Fibroblast of skin of left biceps (primary cell): ENCODE data around the gene LUC7L2.
"Not testable (repeated sequence)": the region's sequence is repeated elsewhere in the genome, so short reads cannot be mapped to it uniquely, and the experiment has no call there.

Source experiments
- DNase-seq, 2 experiments: peaks; one replicate each; pipeline ENCODE4 v3.0.0-alpha.2; 2013; ENCODE audit warnings: low read depth in 2 of 2

Gene LUC7L2, protein sequence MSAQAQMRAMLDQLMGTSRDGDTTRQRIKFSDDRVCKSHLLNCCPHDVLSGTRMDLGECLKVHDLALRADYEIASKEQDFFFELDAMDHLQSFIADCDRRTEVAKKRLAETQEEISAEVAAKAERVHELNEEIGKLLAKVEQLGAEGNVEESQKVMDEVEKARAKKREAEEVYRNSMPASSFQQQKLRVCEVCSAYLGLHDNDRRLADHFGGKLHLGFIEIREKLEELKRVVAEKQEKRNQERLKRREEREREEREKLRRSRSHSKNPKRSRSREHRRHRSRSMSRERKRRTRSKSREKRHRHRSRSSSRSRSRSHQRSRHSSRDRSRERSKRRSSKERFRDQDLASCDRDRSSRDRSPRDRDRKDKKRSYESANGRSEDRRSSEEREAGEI

DNA sequence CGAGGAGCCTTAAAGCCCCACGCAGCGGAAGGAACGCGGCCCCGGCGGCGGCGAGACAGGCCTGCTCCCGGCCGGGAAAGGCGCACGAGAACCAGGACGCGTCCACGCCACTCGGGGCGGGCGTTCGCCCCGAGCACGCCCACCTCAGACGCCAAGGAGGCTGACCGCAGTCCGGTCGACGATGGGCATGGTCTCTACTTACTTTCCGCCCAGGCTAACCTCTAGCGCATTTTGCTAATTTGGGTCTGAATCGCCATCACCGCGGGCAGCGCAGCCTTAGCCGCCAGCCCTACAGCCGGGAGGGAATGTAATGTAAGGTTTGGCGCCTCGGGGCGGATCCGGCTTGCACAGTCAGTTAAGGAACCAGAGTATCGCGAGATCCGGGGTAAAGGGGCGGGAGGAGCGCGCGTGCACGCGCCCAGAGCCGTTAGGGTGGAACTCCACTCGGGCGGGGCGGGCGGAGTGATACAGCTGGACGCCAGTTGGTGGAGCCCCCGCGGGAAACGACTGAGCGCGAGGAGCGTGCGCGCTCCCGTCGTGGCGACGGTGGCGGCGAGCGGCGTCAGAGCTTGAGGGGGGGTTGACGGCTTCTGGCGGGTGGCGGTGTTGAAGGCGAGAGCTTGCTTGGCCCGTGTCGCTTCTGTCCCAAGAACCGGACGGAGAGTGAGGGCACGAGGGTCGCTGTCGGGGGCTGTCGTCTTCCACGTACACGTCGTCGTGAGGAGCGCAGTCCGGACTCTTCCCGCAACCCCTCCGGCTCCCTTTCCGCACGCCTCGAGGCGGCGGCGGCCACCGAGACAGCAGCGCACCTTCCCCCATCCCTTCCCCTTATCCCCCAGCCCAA, at the start of gene LUC7L2:
TSS of gene LUC7L2 (plus strand) at position 529 of the 844 bp plus-strand sequence. CDS start 368 bp downstream, outside the sequence.
- peak; percentile 97 for DNase-seq

DNA sequence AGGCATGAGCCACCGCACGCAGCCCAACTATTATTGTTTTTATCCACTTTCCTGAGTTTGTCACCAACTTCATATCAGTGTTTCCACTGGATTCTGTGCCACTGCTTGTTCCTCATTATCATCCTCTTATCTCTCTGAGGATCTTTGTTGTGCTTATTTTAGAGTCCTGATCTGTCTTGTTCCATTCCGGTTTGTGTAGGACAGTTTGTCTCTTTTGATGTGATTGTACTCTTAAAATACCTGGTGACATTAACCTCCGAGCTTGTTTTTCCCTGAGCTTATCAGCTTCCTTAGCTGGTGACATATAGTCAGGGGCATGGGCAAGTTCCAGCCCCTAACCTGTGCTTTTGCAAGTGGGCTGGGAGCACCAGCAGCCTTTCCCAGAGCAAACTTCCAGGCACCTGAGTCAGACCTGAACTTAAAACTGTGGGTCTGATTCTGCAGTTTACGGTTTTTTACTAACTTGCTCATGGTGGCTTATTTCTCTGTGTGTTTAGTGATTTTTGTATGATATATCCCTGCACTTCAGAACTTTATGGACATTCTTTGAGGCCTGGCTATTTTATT, 41.7 kb upstream of the LUC7L2 start:
- DNase-seq, result no peak

DNA sequence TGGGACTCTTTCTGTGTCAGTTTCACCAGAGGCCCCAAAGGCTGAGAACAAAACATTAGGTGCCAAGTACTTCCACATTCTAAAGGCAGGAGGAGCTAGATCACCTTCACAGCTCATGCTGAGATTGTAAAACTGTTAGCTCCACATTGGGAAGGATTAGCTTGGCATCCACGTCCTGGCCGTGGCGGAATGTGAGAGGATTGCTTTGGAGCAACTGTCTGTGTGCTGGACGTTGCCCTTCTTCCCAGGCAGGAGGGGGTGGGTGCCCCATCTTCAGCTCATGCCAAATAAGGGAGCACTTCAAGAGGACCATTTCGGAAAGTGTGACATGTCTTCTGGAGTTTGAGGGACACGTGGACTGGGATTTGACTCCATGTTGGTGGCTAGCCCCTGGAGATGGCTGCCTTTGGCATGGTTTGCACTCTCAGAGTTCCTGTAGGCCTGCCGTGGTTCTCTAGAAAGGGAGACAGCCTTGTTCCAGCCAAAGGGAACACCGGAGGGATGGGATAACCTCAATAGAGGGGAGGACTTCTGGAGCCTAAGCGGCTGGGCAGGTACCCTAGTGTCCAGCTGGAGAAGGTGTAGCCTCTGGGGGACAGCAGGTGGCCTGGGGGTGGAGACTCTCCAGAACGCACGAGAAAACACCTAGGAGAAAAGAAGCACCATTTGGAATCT, 38.5 kb upstream of the LUC7L2 start:
- no peak for DNase-seq

DNA sequence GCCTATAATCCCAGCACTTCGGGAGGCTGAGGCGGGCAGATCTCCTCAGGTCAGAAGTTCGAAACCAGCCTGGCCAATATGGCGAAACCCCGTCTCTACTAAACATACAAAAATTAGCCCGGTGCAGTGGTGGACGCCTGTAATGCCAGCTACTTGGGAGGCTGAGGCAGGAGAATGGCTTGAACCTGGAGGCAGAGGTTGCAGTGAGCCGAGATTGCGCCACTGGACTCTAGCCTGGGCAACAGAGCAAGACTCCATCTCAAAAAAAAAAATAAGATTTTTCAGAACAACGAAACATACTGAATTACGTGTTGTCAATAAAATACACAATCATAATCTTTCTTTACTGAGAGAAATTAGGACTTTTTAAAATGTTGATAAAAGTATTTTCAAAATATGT, 35.0 kb upstream of the LUC7L2 start:
- DNase-seq, result not testable (repeated sequence)

DNA sequence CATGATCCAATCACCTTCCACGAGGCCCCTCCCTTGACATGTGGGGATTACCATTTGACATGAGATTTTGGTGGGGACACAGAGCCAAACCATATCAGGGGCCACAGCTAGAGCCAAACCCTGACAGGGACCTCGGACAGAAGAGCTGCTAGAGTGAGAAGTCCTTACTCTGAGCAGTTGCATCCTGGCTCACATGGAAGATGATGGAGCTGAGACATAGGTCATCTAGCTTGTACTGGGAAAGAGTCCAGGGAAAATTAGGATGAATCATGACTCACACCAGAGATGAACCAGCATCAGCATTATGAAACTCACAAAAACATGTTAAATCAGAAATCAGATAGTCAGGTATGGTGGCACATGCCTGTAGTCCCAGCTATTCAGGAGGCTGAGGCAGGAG, 31.3 kb upstream of the LUC7L2 start:
- DNase-seq, result peak; percentile 57 to 66

DNA sequence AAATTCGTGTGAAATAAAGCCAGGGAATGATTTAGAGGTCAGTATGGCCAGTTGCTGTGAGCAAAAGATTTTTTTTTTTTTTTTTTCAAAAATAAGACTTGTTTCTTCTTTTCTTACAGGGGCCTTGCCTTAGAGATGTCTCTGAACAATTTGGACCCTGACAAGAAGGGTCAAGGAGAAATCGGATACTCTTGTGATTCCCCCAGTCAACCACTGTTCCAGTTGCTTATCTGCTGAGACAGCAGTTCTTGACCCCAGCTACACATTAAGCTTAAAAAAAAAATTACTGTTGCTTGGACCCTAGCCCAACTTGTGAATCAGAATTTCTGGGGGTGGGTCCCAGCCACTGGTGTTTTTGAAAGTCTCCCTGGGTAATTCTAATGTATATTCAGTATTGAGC, 30.6 kb upstream of the LUC7L2 start:
- no peak for DNase-seq

DNA sequence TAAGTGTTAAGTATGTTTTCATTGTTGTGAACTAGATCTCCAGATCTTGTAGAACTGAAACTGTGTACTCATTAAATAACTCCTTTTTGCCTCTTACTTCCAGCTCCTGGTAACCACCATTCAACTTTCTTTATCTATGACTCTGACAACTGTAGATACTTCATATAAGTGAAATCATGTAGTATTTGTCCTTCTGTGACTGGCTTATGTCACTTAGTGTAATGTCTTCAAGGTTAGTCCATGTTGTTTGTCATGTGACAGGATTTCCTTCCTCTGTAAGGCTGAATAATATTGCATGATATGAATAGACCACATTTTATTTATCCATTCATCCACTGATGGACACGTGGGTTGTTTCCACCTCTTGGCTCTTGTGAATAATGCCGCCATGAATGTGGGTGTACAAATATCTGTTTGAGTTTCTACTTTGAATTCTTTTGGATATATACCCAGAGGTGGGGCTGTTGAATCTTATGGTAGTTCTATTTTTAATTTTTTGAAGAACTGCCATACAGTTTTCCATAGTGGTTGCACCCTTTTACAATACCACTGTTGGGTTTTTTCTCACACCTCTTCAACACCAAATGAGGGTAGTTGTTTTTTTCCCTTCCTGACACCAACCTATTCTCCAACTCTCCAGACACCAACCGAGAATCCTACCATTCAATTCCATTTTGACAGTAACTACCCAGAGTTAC, 29.2 kb upstream of the LUC7L2 start:
- no peak for DNase-seq

DNA sequence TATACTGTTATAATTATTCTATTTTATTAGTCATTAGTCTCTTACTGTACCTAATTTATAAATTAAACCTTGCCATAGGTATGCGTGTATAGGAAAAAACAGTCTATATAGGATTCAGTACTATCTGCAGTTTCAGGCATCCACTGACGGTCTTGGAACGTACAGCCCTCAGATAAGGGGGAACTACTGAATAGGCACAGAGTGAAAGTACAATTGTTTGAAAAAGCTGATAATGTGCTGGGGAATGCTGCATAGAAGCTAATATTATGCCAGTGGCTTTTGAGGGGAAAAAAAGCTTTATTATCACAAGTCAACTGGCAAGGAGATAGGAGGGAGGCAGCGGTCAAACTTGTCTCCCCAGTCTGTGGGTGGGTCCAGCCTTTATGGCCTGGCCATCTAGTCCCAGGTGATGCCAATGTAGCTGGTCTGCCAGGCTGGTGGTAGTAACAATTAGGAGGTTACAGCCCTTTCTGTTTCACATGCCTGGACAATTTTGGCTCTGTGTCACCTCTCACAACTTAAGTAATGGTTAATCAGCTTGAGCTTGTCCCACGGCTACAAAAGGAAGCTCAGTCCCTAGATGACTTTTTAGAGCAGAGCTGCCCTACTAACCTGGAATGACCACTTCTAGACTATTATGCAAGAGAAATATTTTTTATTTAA, 26.9 kb upstream of the LUC7L2 start:
- no peak for DNase-seq

DNA sequence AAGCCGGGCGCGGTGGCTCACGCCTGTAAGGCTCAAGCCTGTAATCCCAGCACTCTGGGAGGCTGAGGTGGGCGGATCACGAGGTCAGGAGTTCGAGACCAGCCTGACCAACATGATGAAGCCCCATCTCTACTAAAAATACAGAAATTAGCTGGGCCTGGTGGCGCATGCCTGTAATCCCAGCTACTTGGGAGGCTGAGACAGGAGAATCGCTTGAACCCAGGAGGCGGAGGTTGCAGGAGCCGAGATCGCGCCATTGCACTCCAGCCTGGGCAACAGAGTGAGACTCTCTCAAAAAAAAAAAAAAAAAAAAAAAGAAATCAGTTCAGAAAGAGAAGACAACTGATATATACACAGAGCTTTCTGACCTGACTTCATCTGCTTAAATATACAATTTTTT, 26.3 kb upstream of the LUC7L2 start:
- not testable (repeated sequence) for DNase-seq

DNA sequence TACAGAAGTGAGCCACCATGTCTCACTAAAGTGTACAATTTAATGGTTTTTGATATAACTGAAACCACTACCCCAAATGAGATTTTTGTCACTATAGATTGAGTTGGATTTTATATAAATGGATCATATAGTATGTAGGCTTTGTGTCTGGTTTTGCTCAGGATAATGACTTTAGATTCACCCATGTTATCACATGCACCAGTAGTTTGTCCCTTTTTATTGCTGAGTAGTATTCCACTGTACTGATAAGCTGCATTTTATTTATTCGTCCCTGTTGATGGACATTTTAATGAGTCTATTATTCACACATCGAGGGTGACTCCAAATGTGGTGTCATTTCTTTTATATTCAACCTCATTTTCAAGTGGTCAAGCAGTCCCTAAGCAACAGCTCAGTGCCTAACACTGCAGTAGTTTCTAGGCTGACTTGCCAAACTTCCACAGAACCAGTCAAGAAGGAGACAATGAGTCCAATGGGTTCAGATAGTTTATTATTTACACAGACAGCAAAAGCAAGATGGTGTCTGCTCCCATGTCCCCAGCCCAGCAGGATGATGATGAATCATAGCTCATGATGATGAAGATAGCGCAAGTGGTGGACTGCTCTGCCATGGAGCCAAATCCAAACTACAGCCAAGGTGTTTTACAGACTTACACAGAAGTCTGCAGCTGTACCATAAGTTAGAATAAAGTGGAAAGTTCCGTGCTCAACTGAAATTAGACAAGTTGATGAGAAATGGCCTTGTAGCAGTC, 25.1 kb upstream of the LUC7L2 start:
- DNase-seq, result no peak

DNA sequence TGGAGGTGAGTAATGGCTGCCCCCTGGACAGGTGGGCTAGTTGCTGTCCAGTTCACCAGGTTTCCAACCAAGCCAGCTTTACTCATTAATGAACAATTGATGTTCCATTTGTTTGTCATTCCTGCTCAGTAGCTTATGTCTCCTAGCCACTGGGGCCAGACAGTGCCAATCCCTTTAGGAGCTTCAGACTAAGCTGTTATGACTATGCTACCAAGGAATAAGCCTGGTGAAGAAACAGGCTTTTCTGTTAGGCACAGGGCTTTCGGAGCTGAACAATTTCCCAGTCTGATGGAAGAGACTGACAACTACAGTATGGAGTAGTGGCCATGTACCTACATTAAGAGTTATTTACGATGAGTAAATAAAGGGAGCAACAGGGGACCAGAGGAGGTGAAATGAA, 20.7 kb upstream of the LUC7L2 start:
- DNase-seq, result no peak

DNA sequence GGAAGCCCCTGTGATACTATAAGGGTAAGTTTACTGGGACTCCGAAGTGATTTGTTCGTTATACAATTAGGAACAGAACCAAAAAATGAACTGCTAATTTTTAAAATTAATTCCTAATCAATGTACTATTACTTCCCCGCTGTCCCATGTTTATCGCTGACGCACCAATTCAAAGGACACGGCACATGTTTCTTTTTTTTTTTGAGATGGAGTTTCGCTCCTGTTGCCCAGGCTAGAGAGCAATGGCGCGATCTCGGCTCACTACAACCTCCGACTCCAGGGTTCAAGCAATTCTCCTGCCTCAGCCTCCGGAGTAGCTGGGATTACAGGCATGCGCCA, 20.0 kb upstream of the LUC7L2 start:
- DNase-seq, result no peak

DNA sequence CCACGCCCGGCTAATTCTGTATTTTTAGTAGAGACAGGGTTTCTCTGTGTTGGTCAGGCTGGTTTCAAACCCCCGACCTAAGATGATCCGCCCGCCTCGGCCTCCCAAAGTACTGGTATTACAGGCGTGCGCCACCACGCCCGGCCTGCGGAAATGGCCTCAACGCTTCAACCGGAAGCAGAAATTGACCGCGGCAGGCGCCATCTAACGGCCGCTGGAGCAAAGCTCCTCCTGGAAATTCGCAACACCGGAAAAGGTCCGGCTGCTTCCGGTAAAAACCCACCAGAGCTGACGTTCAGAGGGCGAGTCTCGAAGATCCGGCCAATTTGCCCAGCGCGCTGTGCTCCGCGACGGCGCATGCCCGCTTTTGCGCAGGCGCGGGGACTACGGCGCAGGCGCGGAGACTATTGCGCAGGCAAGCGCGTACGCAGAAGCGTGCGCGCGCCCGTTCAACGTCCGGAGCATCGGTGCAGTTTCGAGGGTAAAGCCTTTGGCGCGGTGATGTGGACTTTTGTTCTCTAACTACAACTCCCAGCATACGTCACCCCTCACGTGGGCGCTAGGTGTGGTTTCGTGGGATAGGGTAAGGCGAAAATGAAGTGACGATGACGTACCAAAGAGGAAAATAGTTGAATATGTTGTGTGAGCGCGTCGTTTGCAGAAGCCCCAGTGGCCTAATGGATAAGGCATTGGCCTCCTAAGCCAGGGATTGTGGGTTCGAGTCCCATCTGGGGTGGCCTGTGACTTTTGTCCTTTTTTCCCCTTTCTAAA, 19.5 kb upstream of the LUC7L2 start:
- peak; percentile 99 for DNase-seq

DNA sequence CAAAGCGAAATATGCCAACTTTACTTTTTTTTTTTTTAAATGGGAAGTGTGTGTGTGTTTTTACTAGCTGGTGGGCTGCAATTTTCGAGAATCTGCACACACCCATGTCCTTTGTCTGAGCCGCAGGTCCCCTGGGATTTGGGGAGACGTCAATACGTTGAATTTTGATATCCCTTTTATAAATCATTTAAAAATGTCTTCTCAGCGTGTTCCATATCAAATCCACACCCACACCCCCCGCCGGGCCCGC, 19.0 kb upstream of the LUC7L2 start:
- DNase-seq, result no peak

DNA sequence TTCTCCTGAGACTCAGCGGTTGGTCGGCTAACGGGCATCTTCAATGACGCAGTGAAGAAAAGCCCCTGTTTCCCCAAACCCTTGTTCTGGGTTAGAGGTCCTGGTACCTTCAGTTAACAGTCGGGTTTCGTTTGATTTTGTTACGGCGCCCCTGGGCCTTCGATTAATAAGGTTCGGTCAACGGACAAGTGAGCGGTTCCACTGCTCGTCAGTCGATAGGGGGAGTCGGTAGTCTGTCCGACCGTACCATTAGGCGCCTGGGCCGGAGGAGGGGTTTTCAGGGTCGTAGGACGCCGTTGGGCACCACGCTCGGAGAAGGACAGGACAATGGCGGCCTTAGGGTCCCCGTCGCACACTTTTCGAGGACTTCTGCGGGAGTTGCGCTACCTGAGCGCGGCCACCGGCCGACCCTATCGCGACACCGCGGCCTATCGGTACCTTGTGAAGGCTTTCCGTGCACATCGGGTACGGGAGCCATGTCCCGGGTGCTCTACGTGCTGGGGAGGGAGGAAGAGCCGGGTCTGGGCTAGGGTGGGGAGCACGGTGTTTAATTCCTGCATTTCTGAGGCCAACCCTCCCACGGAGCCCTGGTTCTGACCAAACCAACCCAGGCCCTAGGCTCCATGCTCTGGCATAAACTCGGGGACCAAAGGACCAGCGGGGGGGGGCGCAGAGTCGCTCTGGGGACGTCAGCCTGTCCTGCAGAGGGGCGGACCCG, 18.5 kb upstream of the LUC7L2 start, which contains the start of gene FMC1:
TSS of gene FMC1 (plus strand) at position 280 of the 718 bp plus-strand sequence. CDS start at position 328, 48 bp downstream.
- peak; percentile 83 for DNase-seq

DNA sequence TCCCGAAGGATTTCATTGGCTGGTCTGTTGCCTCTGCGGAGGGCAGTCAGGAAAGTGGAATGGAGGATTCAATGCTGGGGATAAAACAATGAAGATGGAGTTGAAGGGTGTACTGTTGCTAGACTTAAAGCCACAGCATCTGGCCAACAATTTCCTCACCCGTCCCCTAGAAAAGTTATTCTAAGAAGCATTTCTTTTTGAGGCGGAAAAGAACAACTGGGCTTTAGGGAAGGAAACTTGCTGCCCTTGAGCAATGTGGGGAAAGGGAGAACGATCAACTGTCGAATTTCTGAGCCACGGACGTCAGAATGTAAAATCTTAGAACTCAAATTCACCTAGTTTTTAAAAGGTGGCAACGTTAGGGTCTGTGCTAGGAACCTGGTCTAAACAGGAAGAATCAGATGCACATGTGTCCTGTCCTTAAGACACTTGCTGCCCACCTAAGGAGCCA, 17.9 kb upstream of the LUC7L2 start:
- no peak for DNase-seq

DNA sequence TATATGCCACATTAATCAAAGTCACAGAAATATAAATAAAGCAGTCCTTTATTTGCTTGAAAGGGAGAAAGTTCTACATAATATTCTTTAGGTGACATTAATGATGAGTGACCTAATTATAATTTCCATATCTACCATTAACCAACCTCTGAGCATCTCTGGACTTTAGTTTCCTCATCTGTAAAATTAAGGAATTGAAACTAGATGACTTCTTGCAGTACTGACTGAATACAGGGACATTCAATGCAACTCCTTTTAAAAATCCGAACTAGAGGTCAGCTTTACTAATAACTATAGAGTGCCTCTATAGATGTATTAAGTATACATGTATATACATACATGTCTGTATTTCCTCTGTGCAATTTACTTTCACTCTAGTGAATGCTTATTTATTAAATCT, 14.7 kb upstream of the LUC7L2 start:
- no peak for DNase-seq

DNA sequence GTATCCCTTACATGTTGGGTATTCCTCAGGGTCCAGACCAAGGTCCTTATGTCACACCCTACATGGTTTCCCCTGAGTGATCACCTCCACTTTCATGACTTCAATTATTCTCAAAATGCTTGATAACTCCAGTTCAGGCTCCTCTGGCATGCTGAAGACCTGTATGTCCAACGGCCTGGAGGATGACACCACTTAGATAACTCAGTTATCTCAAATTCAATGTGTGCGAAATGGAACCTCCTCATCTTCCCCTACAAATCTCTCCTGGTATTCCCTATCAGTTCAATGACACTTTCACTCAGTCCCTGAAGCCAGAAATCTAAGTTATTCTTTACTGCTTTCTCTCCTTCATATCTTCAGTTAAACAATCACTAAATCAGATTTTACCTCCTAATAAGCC, 8.7 kb upstream of the LUC7L2 start:
- DNase-seq, result no peak

DNA sequence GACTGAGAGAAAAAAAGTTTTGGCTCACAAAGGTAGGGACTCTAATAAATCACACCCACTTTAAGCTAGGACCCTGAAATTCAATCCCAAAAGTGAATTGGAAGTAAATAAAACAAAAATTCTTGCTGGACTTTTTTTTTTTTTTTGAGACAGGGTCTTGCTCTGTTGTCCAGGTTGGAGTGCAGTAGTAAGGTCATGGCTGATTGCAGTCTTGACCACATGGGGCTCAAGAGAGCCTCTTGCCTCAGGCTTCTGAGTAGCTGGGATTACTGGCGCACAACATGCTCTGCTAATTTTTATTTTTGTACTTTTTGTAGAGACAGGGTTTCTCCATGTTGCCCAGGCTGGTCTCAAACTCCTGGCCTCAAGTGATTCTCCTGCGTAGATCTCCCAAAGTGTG, 5.0 kb upstream of the LUC7L2 start:
- no peak for DNase-seq
